OCI-LY7 (cell line): ENCODE measurements around the gene MAPK12. TPM values are rescaled to one million over a fixed set of nuclear protein-coding genes. Genes with fewer than 3 reads are reported as not detected.

Experiments used
- BruUV-seq: library from RNA; stranded (reverse); fragments of 400-500 nt; replicated peaks from 2 replicates; lab custom pipeline; 2021; lab: Mats Ljungman, UMichigan
- CTCF ChIA-PET: fragments of 300-600 bp; sonication (Branson Sonifier 250); formaldehyde crosslinking; loops from one replicate; lab custom pipeline; 2022; ENCODE audit warnings: antibody characterized with exemption; ENCODE audit not compliant: unreplicated experiment; lab: Charles Lee
- POLR2A ChIA-PET: fragments of 300-600 bp; sonication (Branson Sonifier 250); formaldehyde crosslinking; loops from one replicate; lab custom pipeline; 2022; ENCODE audit warnings: antibody characterized with exemption; lab: Charles Lee
- DNase-seq: peaks from one replicate; pipeline ENCODE4 v3.0.0-alpha.2; 2015; ENCODE audit warnings: low spot score
- H2AFZ ChIP-seq: fragments of 200-600 bp; sonication (generic), shearing (Covaris generic); 2 replicates; pipeline ENCODE4 v1.6.1; 2014; ENCODE audit warnings: mild to moderate bottlenecking, antibody characterized with exemption, low read length, moderate library complexity
- H3K27ac ChIP-seq: fragments of 200-600 bp; sonication (generic); 2 replicates; pipeline ENCODE4 v1.5.1; 2014; ENCODE audit warnings: mixed run types, low read depth, mild to moderate bottlenecking, moderate library complexity, low read length, inconsistent platforms; ENCODE audit not compliant: poor library complexity, severe bottlenecking
- H3K36me3 ChIP-seq: fragments of 200-600 bp; sonication (generic); 2 replicates; pipeline ENCODE4 v1.6.1; 2014; ENCODE audit warnings: mild to moderate bottlenecking, antibody characterized with exemption, low read length, moderate library complexity, mixed read lengths; ENCODE audit not compliant: insufficient read depth
- H3K4me1 ChIP-seq: fragments of 200-600 bp; sonication (generic); 2 replicates; pipeline ENCODE4 v1.5.1; 2014; ENCODE audit warnings: mild to moderate bottlenecking, low read length; ENCODE audit not compliant: insufficient read depth, poor library complexity, severe bottlenecking
- H3K4me2 ChIP-seq: fragments of 200-600 bp; sonication (generic); 2 replicates; pipeline ENCODE4 v1.6.1; 2014; ENCODE audit warnings: mild to moderate bottlenecking, low read length
- H3K4me3 ChIP-seq: fragments of 200-600 bp; sonication (generic); 2 replicates; pipeline ENCODE4 v1.5.1; 2014; ENCODE audit warnings: mild to moderate bottlenecking, low read depth, low read length; ENCODE audit not compliant: poor library complexity, severe bottlenecking
- H3K79me2 ChIP-seq: fragments of 200-600 bp; sonication (generic); 2 replicates; pipeline ENCODE4 v1.6.1; 2016; ENCODE audit warnings: low read depth, mild to moderate bottlenecking, low read length, moderate library complexity, mixed read lengths; ENCODE audit not compliant: insufficient read depth
- H3K9me2 ChIP-seq: fragments of 200-600 bp; sonication (generic); 2 replicates; pipeline ENCODE4 v1.6.1; 2016; ENCODE audit warnings: mild to moderate bottlenecking, low read length, mixed read lengths; ENCODE audit not compliant: insufficient read depth
- H3K9me3 ChIP-seq: fragments of 200-600 bp; sonication (generic); 2 replicates; pipeline ENCODE4 v1.6.1; 2014; ENCODE audit warnings: mild to moderate bottlenecking, mixed run types, low read length, mixed read lengths
- H4K20me1 ChIP-seq: fragments of 200-600 bp; sonication (generic); 2 replicates; pipeline ENCODE4 v1.6.1; 2014; ENCODE audit warnings: mild to moderate bottlenecking, antibody characterized with exemption, low read length, moderate library complexity, mixed read lengths; ENCODE audit not compliant: insufficient read depth
- EZH2phosphoT487 ChIP-seq: fragments of 200-600 bp; sonication (generic); IDR thresholded peaks from 2 replicates; pipeline ENCODE4 v1.6.1; 2018; ENCODE audit warnings: low read depth, borderline replicate concordance, mild to moderate bottlenecking, mixed run types, antibody characterized with exemption, low read length, moderate library complexity, mixed read lengths
- intact Hi-C: fragments of 100-400 bp; cut with micrococcal nuclease; formaldehyde crosslinking; loops from one replicate; pipeline ENCODE4 v1.10.0; 2022; ENCODE audit not compliant: unreplicated experiment
- total RNA-seq, 2 experiments: library from RNA; depleted of rRNA in 1 of 2; stranded (reverse); fragments of >200 nt in 1 of 2; shearing (Covaris generic) in 1 of 2; gene quantifications; 2 replicates each; pipeline ENCODE4 v1.2.3, GENCODE V29; 2014 to 2022
- TF ChIP-seq, protein P1 (sequence below): fragments of 200-600 bp; sonication (generic); conservative IDR thresholded peaks from 2 replicates; pipeline ENCODE4 v1.5.1; 2014; ENCODE audit warnings: mild to moderate bottlenecking, antibody characterized with exemption, low read length, moderate library complexity, mixed read lengths

MAPK12 gene
- total RNA-seq, 2 experiments from 2014 or later, result 84.9 to 93.6 TPM

- Histone ChIP-seq H4K20me1 (no peaks in the 10 kb centered on the region), H3K4me2 (peak overlapping the region; percentile 65), H3K4me3 (peak overlapping the region; percentile 35), H2AFZ (no peak overlapping the region), H3K4me1 (peaks cover 53% of the 10 kb centered on the region), H3K27ac (no peak overlapping the region), H3K9me2 (no peaks in the 10 kb centered on the region), H3K36me3 (peaks cover 23% of the 10 kb centered on the region; the same call in 1 of the 2 replicates), H3K9me3 (no peaks in the 10 kb centered on the region), H3K79me2 (peaks cover 26% of the 10 kb centered on the region; the same call in 1 of the 2 replicates)
- BruUV-seq, result no TSS peak
- intact Hi-C loops, result loop anchor here (10.0 kb wide), 2 partner anchors 226 to 256 kb away; partner anchors contain the start of genes LMF2, NCAPH2 and SBF1
- DNase-seq, result no peak
- ChIA-PET POLR2A (interaction anchor here (0.6 kb wide), 1 partner anchor 180 kb away, joined by 4 read pairs; no protein-coding TSS in a partner anchor), CTCF (no interaction called here)
- no peak for TF ChIP-seq EZH2phosphoT487
- TF ChIP-seq, protein P1, sequence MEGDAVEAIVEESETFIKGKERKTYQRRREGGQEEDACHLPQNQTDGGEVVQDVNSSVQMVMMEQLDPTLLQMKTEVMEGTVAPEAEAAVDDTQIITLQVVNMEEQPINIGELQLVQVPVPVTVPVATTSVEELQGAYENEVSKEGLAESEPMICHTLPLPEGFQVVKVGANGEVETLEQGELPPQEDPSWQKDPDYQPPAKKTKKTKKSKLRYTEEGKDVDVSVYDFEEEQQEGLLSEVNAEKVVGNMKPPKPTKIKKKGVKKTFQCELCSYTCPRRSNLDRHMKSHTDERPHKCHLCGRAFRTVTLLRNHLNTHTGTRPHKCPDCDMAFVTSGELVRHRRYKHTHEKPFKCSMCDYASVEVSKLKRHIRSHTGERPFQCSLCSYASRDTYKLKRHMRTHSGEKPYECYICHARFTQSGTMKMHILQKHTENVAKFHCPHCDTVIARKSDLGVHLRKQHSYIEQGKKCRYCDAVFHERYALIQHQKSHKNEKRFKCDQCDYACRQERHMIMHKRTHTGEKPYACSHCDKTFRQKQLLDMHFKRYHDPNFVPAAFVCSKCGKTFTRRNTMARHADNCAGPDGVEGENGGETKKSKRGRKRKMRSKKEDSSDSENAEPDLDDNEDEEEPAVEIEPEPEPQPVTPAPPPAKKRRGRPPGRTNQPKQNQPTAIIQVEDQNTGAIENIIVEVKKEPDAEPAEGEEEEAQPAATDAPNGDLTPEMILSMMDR, result no peak
Observed at GRCh38 chr22:50248196-50249081, 13.0 kb downstream of the MAPK12 start.

GRCh38 chr22:50247748-50248147 lies 13.7 kb downstream of the MAPK12 start:
- no peaks in the 10 kb centered on the region for H4K20me1 ChIP-seq
- no peaks in the 10 kb centered on the region for H3K9me2 ChIP-seq
- H3K79me2 ChIP-seq, result peaks cover 33% of the 10 kb centered on the region
- peak overlapping the region; percentile 65 for H3K4me2 ChIP-seq
- H3K36me3 ChIP-seq, result peaks cover 23% of the 10 kb centered on the region; the same call in 1 of the 2 replicates
- no TSS peak for BruUV-seq
- POLR2A ChIA-PET, result no interaction called here
- no peak overlapping the region for H2AFZ ChIP-seq
- intact Hi-C loops, result loop anchor here (10.0 kb wide), 2 partner anchors 227 to 257 kb away; partner anchors contain the start of genes LMF2, NCAPH2 and SBF1
- H3K9me3 ChIP-seq, result no peaks in the 10 kb centered on the region
- peak; percentile 91 for DNase-seq
- CTCF ChIA-PET, result no interaction called here
- H3K4me3 ChIP-seq, result peak overlapping the region; percentile 35
- H3K27ac ChIP-seq, result peak overlapping the region; percentile 17
- H3K4me1 ChIP-seq, result peaks cover 53% of the 10 kb centered on the region
- no peak for TF ChIP-seq EZH2phosphoT487
- TF ChIP-seq, protein P1, result no peak
